Neural progenitor cell (in vitro differentiated cells): Measurements from ENCODE around the gene NASP.

Experiments
- EZH2 ChIP-seq: fragments of 200-600 bp; sonication (generic); IDR thresholded peaks from 2 replicates; pipeline ENCODE4 v1.6.1; 2017; ENCODE audit warnings: antibody characterized with exemption, mild to moderate bottlenecking, moderate library complexity
- EZH2phosphoT487 ChIP-seq: fragments of 200-600 bp; sonication (generic); IDR thresholded peaks from 2 replicates; pipeline ENCODE4 v1.6.1; 2017; ENCODE audit warnings: antibody characterized with exemption
- TF ChIP-seq, protein P1 (sequence below): fragments of 200-600 bp; sonication (generic); IDR thresholded peaks from 2 replicates; pipeline ENCODE4 v1.5.1; 2017; ENCODE audit warnings: antibody characterized with exemption, mild to moderate bottlenecking

DNA sequence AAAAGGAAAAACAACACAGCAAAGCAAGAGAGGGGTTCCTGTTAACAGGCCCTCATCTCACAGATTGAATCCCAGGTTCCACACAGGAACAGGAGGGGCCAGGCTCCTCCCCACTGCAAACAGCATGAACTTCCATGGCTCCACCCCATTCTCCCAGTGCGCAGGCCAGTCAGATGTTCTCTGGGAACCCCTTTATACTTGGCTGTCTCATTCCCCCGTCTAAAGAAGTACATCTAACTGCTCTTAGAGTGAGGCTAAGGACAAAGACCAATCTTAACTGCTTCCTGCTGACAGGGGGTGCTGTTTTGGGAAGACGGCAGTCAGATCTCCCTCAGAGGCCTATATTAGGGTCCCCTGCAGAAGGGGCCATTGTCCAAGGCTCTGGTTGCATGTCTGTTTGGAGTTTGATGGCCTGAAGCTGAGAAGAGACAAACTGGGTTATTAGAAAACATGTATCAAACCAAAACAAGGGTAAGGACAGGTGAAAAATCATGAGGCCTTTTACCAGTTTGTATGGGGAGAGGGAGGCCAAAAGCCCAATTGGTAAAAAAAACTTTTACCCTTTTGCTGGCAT, 10.5 kb upstream of the NASP start:
- TF ChIP-seq EZH2phosphoT487 (no peak), EZH2 (no peak)
- TF ChIP-seq, protein P1, sequence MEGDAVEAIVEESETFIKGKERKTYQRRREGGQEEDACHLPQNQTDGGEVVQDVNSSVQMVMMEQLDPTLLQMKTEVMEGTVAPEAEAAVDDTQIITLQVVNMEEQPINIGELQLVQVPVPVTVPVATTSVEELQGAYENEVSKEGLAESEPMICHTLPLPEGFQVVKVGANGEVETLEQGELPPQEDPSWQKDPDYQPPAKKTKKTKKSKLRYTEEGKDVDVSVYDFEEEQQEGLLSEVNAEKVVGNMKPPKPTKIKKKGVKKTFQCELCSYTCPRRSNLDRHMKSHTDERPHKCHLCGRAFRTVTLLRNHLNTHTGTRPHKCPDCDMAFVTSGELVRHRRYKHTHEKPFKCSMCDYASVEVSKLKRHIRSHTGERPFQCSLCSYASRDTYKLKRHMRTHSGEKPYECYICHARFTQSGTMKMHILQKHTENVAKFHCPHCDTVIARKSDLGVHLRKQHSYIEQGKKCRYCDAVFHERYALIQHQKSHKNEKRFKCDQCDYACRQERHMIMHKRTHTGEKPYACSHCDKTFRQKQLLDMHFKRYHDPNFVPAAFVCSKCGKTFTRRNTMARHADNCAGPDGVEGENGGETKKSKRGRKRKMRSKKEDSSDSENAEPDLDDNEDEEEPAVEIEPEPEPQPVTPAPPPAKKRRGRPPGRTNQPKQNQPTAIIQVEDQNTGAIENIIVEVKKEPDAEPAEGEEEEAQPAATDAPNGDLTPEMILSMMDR = no peak
